T-helper 17 cell (primary cell): ENCODE data around the gene DBP. TPM values are rescaled to one million over a fixed set of nuclear protein-coding genes. Genes with fewer than 3 reads are reported as not detected.

Experiments used
- total RNA-seq, 4 donors: library from RNA in 2 of 4; stranded (reverse) in 2 of 4; gene quantifications; one replicate each; pipeline ENCODE4 v1.2.3 and lab custom pipeline; 2022 to 2026

The DBP gene
- total RNA-seq, 2 donors from 2014 or later, result 29.7 to 38.2 TPM

Other genes with a start within 250 kb of the DBP start
- gene KDELR1, start 245.8 kb downstream of the DBP start, total RNA-seq, result 10 to 100 TPM; 34.0 to 41.3 TPM
- gene GRIN2D, start 243.7 kb downstream of the DBP start, total RNA-seq, result under 1 TPM; 0.08 to 0.17 TPM
- gene GRWD1, start 191.4 kb downstream of the DBP start, total RNA-seq, result 10 to 100 TPM; 32.5 TPM
- 1 to 10 TPM; 1.7 to 2.5 TPM for gene KCNJ14, start 181.8 kb downstream of the DBP start, total RNA-seq
- gene CYTH2, start 168.0 kb downstream of the DBP start, total RNA-seq, result 10 to 100 TPM; 42.3 to 53.4 TPM
- 10 to 100 TPM; 11.5 to 18.4 TPM for gene LMTK3, start 125.5 kb downstream of the DBP start, total RNA-seq
- gene SULT2B1, start 85.2 kb downstream of the DBP start, total RNA-seq, result not detected
- gene SPACA4, start 30.6 kb downstream of the DBP start, total RNA-seq, result not detected
- gene FAM83E, start 22.3 kb downstream of the DBP start, total RNA-seq, result 1 to 10 TPM; 3.1 to 3.6 TPM
- 1,000 to 10,000 TPM; 2,478 to 2,506 TPM for gene RPL18, start 18.2 kb downstream of the DBP start, total RNA-seq
- 10 to 100 TPM; 11.9 to 12.6 TPM for gene SPHK2, start 17.9 kb downstream of the DBP start, total RNA-seq
- 1 to 10 TPM; 7.4 to 9.6 TPM for gene CA11, start 8.8 kb upstream of the DBP start, total RNA-seq
- 1 to 10 TPM; 2.8 to 3.4 TPM for gene NTN5, start 35.6 kb upstream of the DBP start, total RNA-seq
- not detected for gene FUT2, start 58.6 kb upstream of the DBP start, total RNA-seq
- gene MAMSTR, start 82.3 kb upstream of the DBP start, total RNA-seq, result under 1 TPM; 0.42 to 0.60 TPM
- gene RASIP1, start 103.2 kb upstream of the DBP start, total RNA-seq, result under 1 TPM; 0.10 to 0.12 TPM
- gene IZUMO1, start 109.5 kb upstream of the DBP start, total RNA-seq, result not detected
- gene FUT1, start 115.3 kb upstream of the DBP start, total RNA-seq, result under 1 TPM; 0.07 to 0.16 TPM
- gene FGF21, start 118.1 kb upstream of the DBP start, total RNA-seq, result not detected
- 10 to 100 TPM; 14.0 to 14.6 TPM for gene BCAT2, start 173.7 kb upstream of the DBP start, total RNA-seq
- under 1 TPM in 1 of 2 donors, not detected in 1; 0.44 TPM for gene HSD17B14, start 199.1 kb upstream of the DBP start, total RNA-seq
- gene PLEKHA4, start 231.2 kb upstream of the DBP start, total RNA-seq, result 1 to 10 TPM in 1 of 2 donors, under 1 TPM in 1; 0.42 to 3.0 TPM
- 1,000 to 10,000 TPM in 1 of 2 donors, 100 to 1,000 TPM in 1; 954 to 1,165 TPM for gene PPP1R15A, start 235.0 kb upstream of the DBP start, total RNA-seq